Astrocyte of the cerebellum (primary cell): ENCODE measurements around the gene GGCX.

Source experiments
- DNase-seq: peaks from one replicate; pipeline ENCODE4 v3.0.0-alpha.2; 2011; ENCODE audit warnings: low read depth
- H3K4me3 ChIP-seq: 2 replicates; pipeline ENCODE4 v1.5.1; 2011; ENCODE audit warnings: mild to moderate bottlenecking, low read depth, low read length, moderate library complexity
- in situ Hi-C: cut with HindIII; loops from 2 replicates; pipeline ENCODE4 v1.10.0; 2017; ENCODE audit warnings: low sequenced_read_pairs
- TF ChIP-seq, protein P1 (sequence below): IDR thresholded peaks from 2 replicates; pipeline ENCODE4 v1.5.1; 2012; ENCODE audit warnings: low read length, low read depth, moderate library complexity, mild to moderate bottlenecking; ENCODE audit errors: missing control alignments

Gene GGCX

DNA sequence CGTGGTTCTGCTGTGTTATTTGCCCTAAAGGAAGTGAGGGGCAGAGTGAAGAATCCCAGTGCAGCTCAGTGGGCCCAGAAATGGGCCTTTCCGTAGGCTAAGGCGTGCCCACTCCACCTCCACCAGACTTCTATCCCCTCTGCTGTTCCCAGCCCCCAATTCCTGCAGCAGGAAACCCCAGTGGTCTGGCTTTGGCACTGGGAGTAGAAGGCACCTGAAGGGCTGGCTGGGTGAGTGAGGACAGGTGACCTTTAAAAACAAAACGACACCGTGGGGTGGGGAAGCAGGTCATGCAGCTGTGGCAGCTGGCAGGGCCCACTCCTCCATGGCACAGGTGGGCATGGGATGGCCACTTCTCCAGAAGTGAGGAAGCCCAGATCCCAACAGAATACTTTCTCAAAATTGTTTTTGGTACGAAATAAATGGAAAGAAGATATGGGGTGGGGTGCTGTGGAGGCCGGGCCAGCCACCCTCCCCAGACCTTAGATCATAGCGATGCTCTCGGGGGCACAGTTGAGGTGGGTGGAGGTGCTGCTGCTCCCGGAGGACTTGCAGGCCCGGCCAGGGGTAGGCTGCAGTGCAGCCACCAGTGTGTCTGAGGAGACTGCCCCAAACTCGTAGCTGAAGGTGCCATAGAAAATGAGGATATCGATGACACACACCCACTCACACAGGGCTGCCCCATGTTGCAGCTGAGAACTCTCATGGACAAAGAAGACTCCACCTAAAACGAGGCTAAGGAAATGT lies 37.5 kb upstream of the GGCX start:
- H3K4me3 ChIP-seq, result no peak overlapping the region
- DNase-seq, result no peak
- in situ Hi-C loops, result no loop called here
- TF ChIP-seq, protein P1, sequence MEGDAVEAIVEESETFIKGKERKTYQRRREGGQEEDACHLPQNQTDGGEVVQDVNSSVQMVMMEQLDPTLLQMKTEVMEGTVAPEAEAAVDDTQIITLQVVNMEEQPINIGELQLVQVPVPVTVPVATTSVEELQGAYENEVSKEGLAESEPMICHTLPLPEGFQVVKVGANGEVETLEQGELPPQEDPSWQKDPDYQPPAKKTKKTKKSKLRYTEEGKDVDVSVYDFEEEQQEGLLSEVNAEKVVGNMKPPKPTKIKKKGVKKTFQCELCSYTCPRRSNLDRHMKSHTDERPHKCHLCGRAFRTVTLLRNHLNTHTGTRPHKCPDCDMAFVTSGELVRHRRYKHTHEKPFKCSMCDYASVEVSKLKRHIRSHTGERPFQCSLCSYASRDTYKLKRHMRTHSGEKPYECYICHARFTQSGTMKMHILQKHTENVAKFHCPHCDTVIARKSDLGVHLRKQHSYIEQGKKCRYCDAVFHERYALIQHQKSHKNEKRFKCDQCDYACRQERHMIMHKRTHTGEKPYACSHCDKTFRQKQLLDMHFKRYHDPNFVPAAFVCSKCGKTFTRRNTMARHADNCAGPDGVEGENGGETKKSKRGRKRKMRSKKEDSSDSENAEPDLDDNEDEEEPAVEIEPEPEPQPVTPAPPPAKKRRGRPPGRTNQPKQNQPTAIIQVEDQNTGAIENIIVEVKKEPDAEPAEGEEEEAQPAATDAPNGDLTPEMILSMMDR, result no peak

GRCh38 chr2:85597241-85597640 lies 35.9 kb upstream of the GGCX start:
- in situ Hi-C loops, result no loop called here
- DNase-seq, result no peak
- no peak overlapping the region for H3K4me3 ChIP-seq
- TF ChIP-seq, protein P1, result no peak

DNA sequence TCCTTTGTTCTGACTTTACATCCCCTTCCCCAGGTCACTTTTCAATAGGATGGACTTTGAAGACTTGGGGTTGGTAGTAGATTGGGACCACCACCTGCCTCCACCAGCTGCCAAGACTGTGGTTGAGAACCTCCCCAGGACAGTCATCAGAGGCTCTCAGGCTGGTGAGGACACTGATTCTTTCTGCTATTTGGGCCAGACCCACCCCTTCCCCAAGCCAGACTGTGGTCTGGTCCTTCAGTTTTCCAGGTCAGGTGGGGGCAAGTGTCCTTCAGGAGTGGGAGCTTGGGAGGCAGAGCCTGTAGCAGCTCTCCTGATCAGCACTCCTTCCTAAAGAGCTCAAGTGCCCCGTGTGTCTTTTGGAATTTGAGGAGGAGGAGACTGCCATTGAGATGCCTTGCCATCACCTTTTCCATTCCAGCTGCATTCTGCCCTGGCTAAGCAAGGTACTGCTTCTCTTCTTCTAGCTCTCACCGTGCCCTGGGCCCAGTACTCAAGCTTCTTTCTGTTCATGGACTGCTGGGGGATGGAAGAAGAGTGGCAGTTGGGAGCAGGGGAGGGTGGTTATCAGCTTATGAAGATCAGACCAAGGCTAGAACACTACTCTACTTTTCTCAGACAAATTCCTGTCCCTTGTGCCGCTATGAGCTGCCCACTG lies 35.3 kb upstream of the GGCX start:
- in situ Hi-C loops, result no loop called here
- H3K4me3 ChIP-seq, result peak overlapping the region; percentile 86
- TF ChIP-seq, protein P1, result no peak
- DNase-seq, result no peak

DNA sequence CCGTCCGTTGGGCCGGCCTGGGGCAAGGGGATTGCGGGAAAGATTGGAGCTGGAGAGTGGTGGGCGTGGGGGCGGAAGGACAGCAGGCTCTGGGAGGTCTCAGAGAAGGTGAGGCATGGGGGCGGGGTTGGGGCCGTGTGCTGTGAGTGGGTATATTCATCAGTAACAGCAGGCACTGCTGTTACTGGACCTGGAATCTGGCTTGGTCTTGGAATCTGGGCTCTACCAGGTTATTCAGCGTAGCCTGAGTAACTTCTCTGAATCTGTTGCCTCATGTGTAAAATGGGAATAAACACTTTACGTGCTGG lies 34.7 kb upstream of the GGCX start:
- in situ Hi-C loops, result no loop called here
- no peak for DNase-seq
- TF ChIP-seq, protein P1, result no peak

GRCh38 chr2:85595301-85596025 lies 34.2 kb upstream of the GGCX start, which contains the start of gene RNF181:
Gene RNF181, plus strand, starts transcription at chr2:85595745. Its CDS starts 19 bp downstream, at chr2:85595764.
- in situ Hi-C loops, result no loop called here
- TF ChIP-seq, protein P1, result no peak
- DNase-seq, result peak; percentile 99
- peak within 1 kb of the TSS; percentile 86 for H3K4me3 ChIP-seq

More for the DNA sequence above, 34.7 kb upstream of the GGCX start:
- H3K4me3 ChIP-seq, result peak overlapping the region; percentile 86

- in situ Hi-C loops, result no loop called here
- TF ChIP-seq, protein P1, result no peak
- no peak for DNase-seq
- H3K4me3 ChIP-seq, result peak overlapping the region; percentile 86
Observed at GRCh38 chr2:85594715-85595300, 33.5 kb upstream of the GGCX start.
